NCI-H146 (cell line): ENCODE measurements around the gene UBTF.
A peak's percentile ranks its signal among the peaks of the same experiment; 100 is the strongest.
"Not testable (repeated sequence)": the region's sequence is repeated elsewhere in the genome, so short reads cannot be mapped to it uniquely, and the experiment has no call there.

Source experiments
- DNase-seq: peaks from one replicate; lab custom pipeline; 2025; lab: John Stamatoyannopoulos, UW

UBTF gene

GRCh38 chr17:44241106-44241624, 21.7 kb upstream of the UBTF start:
- no peak for DNase-seq

GRCh38 chr17:44237886-44238285, 18.4 kb upstream of the UBTF start:
- DNase-seq: not testable (repeated sequence)

- DNase-seq: no peak
These were observed 17.0 kb upstream of the UBTF start for GRCh38 chr17:44236444-44236991.

GRCh38 chr17:44235583-44235936, 16.1 kb upstream of the UBTF start:
- no peak for DNase-seq

- DNase-seq: no peak
These were observed 14.1 kb upstream of the UBTF start for GRCh38 chr17:44233582-44233981.

- DNase-seq: no peak
These were observed 12.6 kb upstream of the UBTF start for GRCh38 chr17:44232061-44232460.

- no peak for DNase-seq
These were observed 10.7 kb upstream of the UBTF start for GRCh38 chr17:44230140-44230539.

GRCh38 chr17:44229090-44229489, 9.6 kb upstream of the UBTF start:
- no peak for DNase-seq

GRCh38 chr17:44223541-44224071, 4.1 kb upstream of the UBTF start:
- no peak for DNase-seq

- DNase-seq: peak; percentile 81
These were observed 2.8 kb upstream of the UBTF start for GRCh38 chr17:44222112-44222869.

GRCh38 chr17:44221862-44222111, 2.3 kb upstream of the UBTF start:
- DNase-seq: no peak

GRCh38 chr17:44221084-44221861, 1.8 kb upstream of the UBTF start:
- peak; percentile 89 for DNase-seq

- peak; percentile 68 for DNase-seq
These were observed 973 bp upstream of the UBTF start for GRCh38 chr17:44220213-44221083.

GRCh38 chr17:44219108-44219615, 313 bp downstream of the UBTF start:
- DNase-seq: peak; percentile 64

GRCh38 chr17:44218344-44219107, 949 bp downstream of the UBTF start:
- peak; percentile 92 for DNase-seq

GRCh38 chr17:44217738-44218343, 1.6 kb downstream of the UBTF start:
- DNase-seq: no peak

GRCh38 chr17:44216694-44217093, 2.8 kb downstream of the UBTF start:
- no peak for DNase-seq

- no peak for DNase-seq
These were observed 3.3 kb downstream of the UBTF start for GRCh38 chr17:44216173-44216572.

- no peak for DNase-seq
These were observed 4.6 kb downstream of the UBTF start for GRCh38 chr17:44214896-44215295.

- no peak for DNase-seq
These were observed 5.3 kb downstream of the UBTF start for GRCh38 chr17:44214230-44214494.
